Endothelial cell of umbilical vein (primary cell): ENCODE measurements around the gene YTHDF1. TPM values are rescaled to one million over a fixed set of nuclear protein-coding genes. Genes with fewer than 3 reads are reported as not detected.

Experiments used
- BruUV-seq: library from RNA; stranded (reverse); fragments of 400-500 nt; replicated peaks from 2 replicates; lab custom pipeline; 2021; lab: Mats Ljungman, UMichigan
- CTCF ChIA-PET: fragments of 300-600, 350-600 bp; sonication (Branson Sonifier 250); formaldehyde crosslinking; loops from one replicate; lab custom pipeline; 2021; ENCODE audit warnings: antibody characterized with exemption, inconsistent platforms; lab: Charles Lee
- POLR2A ChIA-PET: fragments of 300-600, 350-600 bp; sonication (Branson Sonifier 250); formaldehyde crosslinking; loops from one replicate; lab custom pipeline; 2021; ENCODE audit warnings: antibody characterized with exemption, inconsistent platforms; lab: Charles Lee
- DNase-seq: peaks from one replicate; pipeline ENCODE4 v3.0.0-alpha.2; 2011; ENCODE audit warnings: low read depth, low spot score
- FAIRE-seq: peaks from 2 replicates; lab custom pipeline; 2011; peaks lifted over from hg19 to GRCh38; lab: Jason Lieb, UNC
- H2AFZ ChIP-seq: 2 replicates; pipeline ENCODE4 v1.6.0; 2012; ENCODE audit warnings: low read depth, low read length, control low read depth, inconsistent platforms
- H3K27ac ChIP-seq: 2 replicates; pipeline ENCODE4 v1.5.1; 2011; ENCODE audit warnings: low read depth, mild to moderate bottlenecking, control low read depth, low read length, moderate library complexity; ENCODE audit not compliant: insufficient read depth
- H3K27me3 ChIP-seq, 2 experiments: 2 replicates each; pipeline versions ENCODE4 v1.6.0 to v1.6.1; 2011; ENCODE audit warnings: low read length in 2 of 2, mixed read lengths in 1 of 2; ENCODE audit not compliant: control insufficient read depth in 2 of 2, insufficient read depth in 2 of 2
- H3K36me3 ChIP-seq, 2 experiments: 2 replicates in 1 of 2; 3 replicates in 1 of 2; pipeline ENCODE4 v1.5.1; 2011; ENCODE audit warnings: low read length in 2 of 2, mild to moderate bottlenecking in 1 of 2, moderate library complexity in 1 of 2; ENCODE audit not compliant: control insufficient read depth in 2 of 2, insufficient read depth in 2 of 2; ENCODE audit errors: extremely low read depth in 1 of 2
- H3K4me1 ChIP-seq: 3 replicates; pipeline ENCODE4 v1.5.1; 2011; ENCODE audit warnings: mild to moderate bottlenecking, low read length; ENCODE audit not compliant: control insufficient read depth, insufficient read depth; ENCODE audit errors: extremely low read depth
- H3K4me2 ChIP-seq: 2 replicates; pipeline ENCODE4 v1.6.1; 2011; ENCODE audit warnings: low read length, control low read depth, mixed read lengths; ENCODE audit not compliant: insufficient read depth
- H3K4me3 ChIP-seq, 3 experiments: fragments of 200-600 bp in 1 of 3; sonication (generic), shearing (Covaris generic) in 1 of 3; replicated peaks in 1 of 3; 2 replicates each; pipeline ENCODE4 v1.5.1; 2011 to 2016; ENCODE audit warnings: control low read depth in 3 of 3, low read length in 3 of 3, mild to moderate bottlenecking in 2 of 3, inconsistent platforms in 1 of 3, low read depth in 1 of 3, moderate library complexity in 1 of 3; ENCODE audit not compliant: insufficient read depth in 1 of 3
- H3K79me2 ChIP-seq: 2 replicates; pipeline ENCODE4 v1.6.0; 2012; ENCODE audit warnings: low read length, inconsistent platforms; ENCODE audit not compliant: control insufficient read depth, insufficient read depth
- H3K9ac ChIP-seq: replicated peaks from 2 replicates; pipeline ENCODE3; 2011; ENCODE audit warnings: low read length, control low read depth; ENCODE audit not compliant: insufficient read depth; ENCODE audit errors: extremely low read depth
- H3K9me1 ChIP-seq: replicated peaks from 3 replicates; pipeline ENCODE4 v1.6.0; 2011; ENCODE audit warnings: mild to moderate bottlenecking, low read length; ENCODE audit not compliant: control insufficient read depth, insufficient read depth; ENCODE audit errors: extremely low read depth
- H3K9me3 ChIP-seq: replicated peaks from 2 replicates; pipeline ENCODE4 v1.5.1; 2012; ENCODE audit warnings: low read length, inconsistent platforms; ENCODE audit not compliant: control insufficient read depth, insufficient read depth
- H4K20me1 ChIP-seq: replicated peaks from 2 replicates; pipeline ENCODE3; 2011; ENCODE audit warnings: mild to moderate bottlenecking, low read length; ENCODE audit not compliant: control insufficient read depth, insufficient read depth; ENCODE audit errors: extremely low read depth
- EZH2 ChIP-seq: IDR thresholded peaks from 2 replicates; pipeline ENCODE4 v1.6.1; 2012; ENCODE audit warnings: borderline replicate concordance, low read depth, mild to moderate bottlenecking, moderate library complexity, low read length, inconsistent platforms; ENCODE audit not compliant: severe bottlenecking
- FOS ChIP-seq: IDR thresholded peaks from 2 replicates; pipeline ENCODE4 v1.6.1; 2011; ENCODE audit warnings: mild to moderate bottlenecking, low read length, moderate library complexity, borderline replicate concordance; ENCODE audit not compliant: insufficient read depth
- GATA2 ChIP-seq: IDR thresholded peaks from 2 replicates; pipeline ENCODE4 v1.7.0; 2011; ENCODE audit warnings: low read depth, mild to moderate bottlenecking, moderate library complexity, mixed read lengths, low read length; ENCODE audit not compliant: insufficient read length, insufficient read depth
- JUN ChIP-seq: IDR thresholded peaks from 2 replicates; pipeline ENCODE4 v1.6.1; 2011; ENCODE audit warnings: borderline replicate concordance, low read depth; ENCODE audit not compliant: insufficient read length, insufficient read depth
- MYC ChIP-seq: IDR thresholded peaks from one replicate; pipeline ENCODE4 v1.6.1; 2011; ENCODE audit warnings: mild to moderate bottlenecking, low read depth, low read length
- POLR2A ChIP-seq: IDR thresholded peaks from 2 replicates; pipeline ENCODE4 v1.6.1; 2012; ENCODE audit warnings: low read depth, mild to moderate bottlenecking, control low read depth, low read length
- POLR2AphosphoS5 ChIP-seq: IDR thresholded peaks from 2 replicates; pipeline ENCODE4 v1.6.1; 2012; ENCODE audit warnings: low read depth, mild to moderate bottlenecking, control low read depth, low read length, moderate library complexity; ENCODE audit not compliant: insufficient read depth
- dilution Hi-C: fragments of 300-500 bp; cut with MboI; formaldehyde crosslinking; loops from one replicate; pipeline ENCODE4 v1.15.0; 2019; ENCODE audit warnings: low sequenced_read_pairs; ENCODE audit not compliant: extremely low pct_ligation_motif_present
- intact Hi-C: fragments of 100-400 bp; cut with micrococcal nuclease; formaldehyde crosslinking; loops from one replicate; pipeline ENCODE4 v1.10.0; 2022
- polyA plus RNA-seq, 4 experiments: library from polyadenylated mRNA; depleted of rRNA in 3 of 4; stranded (reverse) in 3 of 4; unstranded in 1 of 4; fragments of >200 nt; gene quantifications; 2 replicates each; pipeline versions ENCODE4 v1.2.1 to v1.2.3, GENCODE V29; 2011 to 2012; ENCODE audit warnings: missing spikeins in 1 of 4
- total RNA-seq: library from RNA; stranded (reverse); gene quantifications from 2 replicates; pipeline ENCODE4 v1.2.3, GENCODE V29; 2021
- TF ChIP-seq, protein P1 (sequence below): IDR thresholded peaks from 2 replicates; pipeline ENCODE4 v1.6.1; 2011; ENCODE audit not compliant: insufficient read depth, insufficient read length
- TF ChIP-seq, protein P2 (sequence below), 2 donors: IDR thresholded peaks; 1 replicate in 1 of 2; 2 replicates in 1 of 2; pipeline ENCODE4 v1.5.1; 2011; ENCODE audit warnings: low read length in 2 of 2, mild to moderate bottlenecking in 2 of 2, moderate library complexity in 2 of 2, control low read depth in 1 of 2, inconsistent platforms in 1 of 2, low read depth in 1 of 2; ENCODE audit not compliant: insufficient read depth in 1 of 2; ENCODE audit errors: extremely low read depth in 1 of 2

YTHDF1 gene
- total and polyA plus RNA-seq, 2 donors (not counting 3 experiments of a cell fraction or from before 2014, with no cell fraction given): 25.2 to 44.4 TPM

DNA sequence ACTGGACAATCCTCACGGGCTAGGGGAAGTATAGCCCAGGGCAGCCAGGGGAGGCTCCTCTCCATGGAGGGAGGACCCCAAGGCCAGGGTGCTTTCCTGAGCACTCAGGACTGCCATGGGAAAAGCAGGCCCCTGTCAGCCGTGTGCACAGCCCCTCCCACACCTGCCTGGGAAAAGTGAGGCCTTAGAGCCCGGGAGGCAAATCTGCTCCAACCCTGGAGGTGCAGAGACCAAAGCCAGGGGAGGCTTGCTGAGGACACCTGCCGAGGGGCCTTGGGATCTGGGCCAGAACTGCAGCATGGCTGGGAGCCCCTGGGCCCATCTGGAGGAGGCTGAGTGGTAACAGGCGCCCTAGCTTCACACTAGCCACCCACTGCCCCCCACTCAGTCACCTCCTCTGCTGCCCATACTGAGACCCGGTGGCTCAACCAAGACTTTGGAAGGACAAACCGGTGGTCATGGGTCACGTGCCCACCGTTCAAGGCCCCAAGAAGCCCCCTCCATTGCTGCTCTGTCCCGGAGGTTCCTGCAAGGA, 55.2 kb downstream of the YTHDF1 start:
- H3K9ac ChIP-seq: no peak overlapping the region
- no peaks in the 10 kb centered on the region for H3K36me3 ChIP-seq
- no peak overlapping the region for H3K4me2 ChIP-seq
- no peak for FAIRE-seq
- no peaks in the 10 kb centered on the region for H3K79me2 ChIP-seq
- no peaks in the 10 kb centered on the region for H4K20me1 ChIP-seq
- TF ChIP-seq, protein P1, sequence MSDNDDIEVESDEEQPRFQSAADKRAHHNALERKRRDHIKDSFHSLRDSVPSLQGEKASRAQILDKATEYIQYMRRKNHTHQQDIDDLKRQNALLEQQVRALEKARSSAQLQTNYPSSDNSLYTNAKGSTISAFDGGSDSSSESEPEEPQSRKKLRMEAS: no peak
- no peak for TF ChIP-seq GATA2
- TF ChIP-seq POLR2A: no peak
- TF ChIP-seq EZH2: no peak
- no peak for TF ChIP-seq POLR2AphosphoS5
- TF ChIP-seq MYC: no peak
- TF ChIP-seq JUN: no peak
- TF ChIP-seq, protein P2, sequence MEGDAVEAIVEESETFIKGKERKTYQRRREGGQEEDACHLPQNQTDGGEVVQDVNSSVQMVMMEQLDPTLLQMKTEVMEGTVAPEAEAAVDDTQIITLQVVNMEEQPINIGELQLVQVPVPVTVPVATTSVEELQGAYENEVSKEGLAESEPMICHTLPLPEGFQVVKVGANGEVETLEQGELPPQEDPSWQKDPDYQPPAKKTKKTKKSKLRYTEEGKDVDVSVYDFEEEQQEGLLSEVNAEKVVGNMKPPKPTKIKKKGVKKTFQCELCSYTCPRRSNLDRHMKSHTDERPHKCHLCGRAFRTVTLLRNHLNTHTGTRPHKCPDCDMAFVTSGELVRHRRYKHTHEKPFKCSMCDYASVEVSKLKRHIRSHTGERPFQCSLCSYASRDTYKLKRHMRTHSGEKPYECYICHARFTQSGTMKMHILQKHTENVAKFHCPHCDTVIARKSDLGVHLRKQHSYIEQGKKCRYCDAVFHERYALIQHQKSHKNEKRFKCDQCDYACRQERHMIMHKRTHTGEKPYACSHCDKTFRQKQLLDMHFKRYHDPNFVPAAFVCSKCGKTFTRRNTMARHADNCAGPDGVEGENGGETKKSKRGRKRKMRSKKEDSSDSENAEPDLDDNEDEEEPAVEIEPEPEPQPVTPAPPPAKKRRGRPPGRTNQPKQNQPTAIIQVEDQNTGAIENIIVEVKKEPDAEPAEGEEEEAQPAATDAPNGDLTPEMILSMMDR (IDR thresholded peaks at IDR 0.05; ENCODE audit: extremely low read depth in 1 of 2, insufficient read depth in 1 of 2, low read depth in 1 of 2, low read length in 2 of 2): no peak
- no peak for TF ChIP-seq FOS
- CTCF ChIA-PET: no interaction called here
- no peak overlapping the region for H2AFZ ChIP-seq
- no peaks in the 10 kb centered on the region for H3K27me3 ChIP-seq
- no peak for DNase-seq
- intact Hi-C loops (loop anchor here (10.0 kb wide), 1 partner anchor 434 kb away; no protein-coding TSS in a partner anchor), dilution Hi-C loops (no loop called here)
- no TSS peak for BruUV-seq
- H3K4me1 ChIP-seq: no peaks in the 10 kb centered on the region
- POLR2A ChIA-PET: no interaction called here
- no peaks in the 10 kb centered on the region for H3K9me1 ChIP-seq
- no peak overlapping the region for H3K4me3 ChIP-seq
- no peaks in the 10 kb centered on the region for H3K9me3 ChIP-seq
- no peak overlapping the region for H3K27ac ChIP-seq
